Endothelial cell (in vitro differentiated cells): ENCODE results near the gene PRRT4. TPM values are rescaled to one million over a fixed set of nuclear protein-coding genes. Genes with fewer than 3 reads are reported as not detected.
A peak's percentile ranks its signal among the peaks of the same experiment; 100 is the strongest.

Source experiments
- DNase-seq: peaks from one replicate; pipeline ENCODE4 v3.0.0; 2021; ENCODE audit warnings: low spot score
- H3K27ac Mint-ChIP-seq: one replicate; pipeline ENCODE4 v1.8.0; 2021; ENCODE audit warnings: mixed read lengths, inconsistent platforms; ENCODE audit not compliant: unreplicated experiment
- H3K27me3 Mint-ChIP-seq: one replicate; pipeline ENCODE4 v1.8.0; 2021; ENCODE audit warnings: mild to moderate bottlenecking, moderate library complexity, mixed read lengths, inconsistent platforms; ENCODE audit not compliant: unreplicated experiment
- H3K36me3 Mint-ChIP-seq: one replicate; pipeline ENCODE4 v1.8.0; 2021; ENCODE audit warnings: mild to moderate bottlenecking, low read depth, mixed read lengths, inconsistent platforms; ENCODE audit not compliant: unreplicated experiment
- H3K4me1 Mint-ChIP-seq: one replicate; pipeline ENCODE4 v1.8.0; 2021; ENCODE audit warnings: mild to moderate bottlenecking, mixed read lengths, inconsistent platforms; ENCODE audit not compliant: unreplicated experiment
- H3K4me3 Mint-ChIP-seq: one replicate; pipeline ENCODE4 v1.8.0; 2021; ENCODE audit warnings: mild to moderate bottlenecking, mixed read lengths, inconsistent platforms; ENCODE audit not compliant: unreplicated experiment
- H3K9me3 Mint-ChIP-seq: one replicate; pipeline ENCODE4 v1.8.0; 2021; ENCODE audit warnings: mixed read lengths, inconsistent platforms; ENCODE audit not compliant: unreplicated experiment
- total RNA-seq: library from RNA; stranded (reverse); fragmentation: NEBNext Ultra II Directional; extraction: Animal tissue kit (Norgen Biotek cat#: 25700); gene quantifications from one replicate; pipeline ENCODE4 v1.2.1, GENCODE V29; 2021; ENCODE audit not compliant: unreplicated experiment
- TF ChIP-seq, protein P1 (sequence below): fragments of 200-600 bp; sonication (generic); IDR thresholded peaks from one replicate; pipeline ENCODE4 v1.5.0; 2021; ENCODE audit warnings: antibody characterized with exemption; ENCODE audit not compliant: unreplicated experiment

PRRT4 gene
- total RNA-seq, 1 donor from 2014 or later: 10.8 TPM

DNA sequence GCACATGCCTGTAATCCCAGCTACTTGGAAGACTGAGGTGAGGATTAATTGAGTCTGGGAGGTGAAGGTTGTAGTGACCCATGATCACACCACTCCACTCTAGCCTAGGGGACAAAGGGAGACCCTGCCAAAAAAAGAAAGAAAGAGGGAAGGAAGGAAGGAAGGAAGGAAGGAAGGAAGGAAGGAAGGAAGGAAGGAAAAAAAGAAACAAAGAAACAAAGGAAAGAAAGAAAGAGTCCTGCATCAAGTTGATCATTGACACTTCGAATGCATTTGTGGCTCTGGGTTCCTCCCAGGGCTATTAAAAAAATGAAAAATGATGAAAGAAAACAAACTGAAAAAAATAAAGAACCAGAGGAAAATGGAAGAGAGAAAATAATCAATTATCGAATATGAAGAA, 3.9 kb upstream of the PRRT4 start:
- Mint-ChIP-seq H3K4me3 (no peak overlapping the region), H3K36me3 (no peaks in the 10 kb centered on the region), H3K4me1 (peaks cover 13% of the 10 kb centered on the region), H3K27ac (peak overlapping the region; percentile 3), H3K9me3 (no peaks in the 10 kb centered on the region), H3K27me3 (peaks cover 20% of the 10 kb centered on the region)
- TF ChIP-seq, protein P1, sequence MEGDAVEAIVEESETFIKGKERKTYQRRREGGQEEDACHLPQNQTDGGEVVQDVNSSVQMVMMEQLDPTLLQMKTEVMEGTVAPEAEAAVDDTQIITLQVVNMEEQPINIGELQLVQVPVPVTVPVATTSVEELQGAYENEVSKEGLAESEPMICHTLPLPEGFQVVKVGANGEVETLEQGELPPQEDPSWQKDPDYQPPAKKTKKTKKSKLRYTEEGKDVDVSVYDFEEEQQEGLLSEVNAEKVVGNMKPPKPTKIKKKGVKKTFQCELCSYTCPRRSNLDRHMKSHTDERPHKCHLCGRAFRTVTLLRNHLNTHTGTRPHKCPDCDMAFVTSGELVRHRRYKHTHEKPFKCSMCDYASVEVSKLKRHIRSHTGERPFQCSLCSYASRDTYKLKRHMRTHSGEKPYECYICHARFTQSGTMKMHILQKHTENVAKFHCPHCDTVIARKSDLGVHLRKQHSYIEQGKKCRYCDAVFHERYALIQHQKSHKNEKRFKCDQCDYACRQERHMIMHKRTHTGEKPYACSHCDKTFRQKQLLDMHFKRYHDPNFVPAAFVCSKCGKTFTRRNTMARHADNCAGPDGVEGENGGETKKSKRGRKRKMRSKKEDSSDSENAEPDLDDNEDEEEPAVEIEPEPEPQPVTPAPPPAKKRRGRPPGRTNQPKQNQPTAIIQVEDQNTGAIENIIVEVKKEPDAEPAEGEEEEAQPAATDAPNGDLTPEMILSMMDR: no peak
- DNase-seq: no peak

DNA sequence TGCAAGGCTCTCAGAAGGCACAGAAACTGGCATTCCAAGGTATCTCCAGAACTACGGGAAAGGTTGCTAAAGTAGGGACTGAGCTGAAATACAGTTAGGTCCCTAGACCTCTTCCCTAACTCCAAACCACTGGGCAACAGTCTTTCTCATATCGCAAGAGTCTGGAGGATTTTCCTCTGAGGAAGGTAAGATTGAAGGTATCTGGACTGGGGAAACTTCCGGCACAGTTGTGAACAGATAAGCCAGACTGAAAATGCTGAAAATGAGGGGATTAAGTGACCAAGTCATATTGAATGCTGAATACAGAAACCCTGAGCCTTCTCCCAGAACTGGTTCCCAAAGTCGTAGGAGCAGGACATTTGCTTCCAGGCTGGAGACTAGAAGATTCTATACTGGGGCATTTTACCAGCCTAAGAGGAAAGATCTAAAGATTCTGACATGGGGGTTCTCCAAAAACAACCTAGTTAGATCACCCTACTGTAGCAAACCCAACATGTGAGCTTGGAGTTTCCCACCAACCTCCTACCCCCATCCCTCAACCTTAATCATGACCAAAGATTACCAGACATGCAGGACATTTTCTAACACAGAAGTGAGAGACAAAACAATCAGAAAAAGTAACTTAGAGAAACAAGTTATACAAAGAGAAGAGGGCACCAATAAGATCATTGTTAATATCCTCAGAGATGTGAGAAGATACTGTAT, 2.8 kb upstream of the PRRT4 start:
- Mint-ChIP-seq H3K36me3 (no peaks in the 10 kb centered on the region), H3K4me3 (no peak overlapping the region), H3K9me3 (no peaks in the 10 kb centered on the region), H3K27ac (no peak overlapping the region), H3K4me1 (peaks cover 15% of the 10 kb centered on the region), H3K27me3 (peaks cover 20% of the 10 kb centered on the region)
- no peak for DNase-seq
- TF ChIP-seq, protein P1: no peak

DNA sequence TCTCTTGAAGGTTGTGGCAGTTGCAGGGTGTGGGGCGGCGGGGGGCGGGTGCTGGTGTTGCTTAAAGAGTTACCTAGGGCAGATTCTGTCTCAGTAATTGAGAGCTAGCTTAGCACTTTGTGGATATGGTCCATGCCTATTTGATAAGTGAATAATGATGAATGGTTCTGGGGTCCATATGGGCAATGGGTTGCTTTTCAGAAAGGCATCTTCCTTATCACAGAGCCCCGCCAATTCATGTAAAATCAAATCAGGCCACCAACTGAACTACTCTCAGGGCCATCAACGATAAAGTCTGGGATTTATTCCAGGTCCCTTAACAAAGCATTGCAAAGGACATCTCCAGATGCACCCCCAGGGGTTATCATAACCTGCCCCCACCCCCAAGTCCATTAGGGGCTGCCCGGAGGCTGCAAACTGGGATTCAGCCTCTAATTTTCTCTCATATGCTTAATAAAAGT, 1.8 kb upstream of the PRRT4 start:
- no peak overlapping the region for H3K4me3 Mint-ChIP-seq
- no peak for DNase-seq
- peaks cover 24% of the 10 kb centered on the region for H3K27me3 Mint-ChIP-seq
- H3K36me3 Mint-ChIP-seq: no peaks in the 10 kb centered on the region
- H3K27ac Mint-ChIP-seq: no peak overlapping the region
- peaks cover 17% of the 10 kb centered on the region for H3K4me1 Mint-ChIP-seq
- no peaks in the 10 kb centered on the region for H3K9me3 Mint-ChIP-seq
- TF ChIP-seq, protein P1: no peak

DNA sequence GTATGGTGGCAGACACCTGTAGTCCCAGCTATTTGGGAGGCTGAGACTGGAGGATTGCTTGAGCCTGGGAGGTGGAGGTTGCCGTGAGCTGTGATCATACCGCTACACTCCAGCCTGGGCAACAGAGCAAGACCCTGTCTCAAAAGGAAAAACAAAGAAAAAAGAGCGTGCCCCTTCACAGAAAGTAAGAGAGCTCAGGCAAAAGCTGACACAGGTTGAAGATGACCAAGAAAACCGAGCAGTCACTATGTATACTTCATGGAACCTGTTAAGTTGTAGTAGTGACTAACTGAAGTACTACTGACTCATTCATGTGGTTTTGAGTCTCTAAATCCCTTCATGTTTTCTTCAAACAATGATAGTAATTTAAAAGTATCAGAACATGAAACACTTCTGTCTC, 1.2 kb upstream of the PRRT4 start:
- Mint-ChIP-seq H3K9me3 (no peaks in the 10 kb centered on the region), H3K27ac (no peak overlapping the region), H3K4me1 (peaks cover 23% of the 10 kb centered on the region), H3K36me3 (no peaks in the 10 kb centered on the region), H3K27me3 (peaks cover 24% of the 10 kb centered on the region), H3K4me3 (peak overlapping the region; percentile 85)
- no peak for DNase-seq
- TF ChIP-seq, protein P1: no peak

DNA sequence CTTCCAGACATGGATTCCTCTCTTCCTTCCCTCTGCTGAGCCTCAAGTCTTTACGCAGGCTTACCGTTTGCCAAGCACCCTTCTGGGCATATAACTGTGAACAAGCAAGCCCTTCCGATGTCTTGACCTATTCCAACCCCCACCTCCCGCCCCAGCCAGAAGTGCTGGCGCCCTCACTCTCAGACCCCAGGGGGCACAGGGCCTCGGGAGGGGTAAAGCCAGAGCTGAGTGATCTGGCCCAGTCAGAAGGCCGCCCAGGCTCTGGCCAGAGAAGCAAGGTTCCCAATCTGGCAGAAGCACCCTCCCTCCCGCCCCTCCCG, 1.2 kb downstream of the PRRT4 start:
- peaks cover 24% of the 10 kb centered on the region for H3K27me3 Mint-ChIP-seq

More for the DNA sequence above, 1.2 kb downstream of the PRRT4 start:
- Mint-ChIP-seq H3K36me3 (no peaks in the 10 kb centered on the region), H3K4me3 (peak overlapping the region; percentile 56), H3K27ac (no peak overlapping the region), H3K4me1 (peaks cover 22% of the 10 kb centered on the region), H3K9me3 (no peaks in the 10 kb centered on the region)
- TF ChIP-seq, protein P1: no peak
- no peak for DNase-seq
